Endothelial cell of umbilical vein (primary cell): ENCODE results near the gene EEFSEC. TPM values are rescaled to one million over a fixed set of nuclear protein-coding genes. Genes with fewer than 3 reads are reported as not detected.

Experiments used
- BruUV-seq: library from RNA; stranded (reverse); fragments of 400-500 nt; replicated peaks from 2 replicates; lab custom pipeline; 2021; lab: Mats Ljungman, UMichigan
- CTCF ChIA-PET: fragments of 300-600, 350-600 bp; sonication (Branson Sonifier 250); formaldehyde crosslinking; loops from one replicate; lab custom pipeline; 2021; ENCODE audit warnings: antibody characterized with exemption, inconsistent platforms; lab: Charles Lee
- POLR2A ChIA-PET: fragments of 300-600, 350-600 bp; sonication (Branson Sonifier 250); formaldehyde crosslinking; loops from one replicate; lab custom pipeline; 2021; ENCODE audit warnings: antibody characterized with exemption, inconsistent platforms; lab: Charles Lee
- DNase-seq: peaks from one replicate; pipeline ENCODE4 v3.0.0-alpha.2; 2011; ENCODE audit warnings: low read depth, low spot score
- FAIRE-seq: peaks from 2 replicates; lab custom pipeline; 2011; peaks lifted over from hg19 to GRCh38; lab: Jason Lieb, UNC
- H2AFZ ChIP-seq: 2 replicates; pipeline ENCODE4 v1.6.0; 2012; ENCODE audit warnings: low read depth, low read length, control low read depth, inconsistent platforms
- H3K27ac ChIP-seq: 2 replicates; pipeline ENCODE4 v1.5.1; 2011; ENCODE audit warnings: low read depth, mild to moderate bottlenecking, control low read depth, low read length, moderate library complexity; ENCODE audit not compliant: insufficient read depth
- H3K27me3 ChIP-seq, 2 experiments: 2 replicates each; pipeline versions ENCODE4 v1.6.0 to v1.6.1; 2011; ENCODE audit warnings: low read length in 2 of 2, mixed read lengths in 1 of 2; ENCODE audit not compliant: control insufficient read depth in 2 of 2, insufficient read depth in 2 of 2
- H3K36me3 ChIP-seq, 2 experiments: 2 replicates in 1 of 2; 3 replicates in 1 of 2; pipeline ENCODE4 v1.5.1; 2011; ENCODE audit warnings: low read length in 2 of 2, mild to moderate bottlenecking in 1 of 2, moderate library complexity in 1 of 2; ENCODE audit not compliant: control insufficient read depth in 2 of 2, insufficient read depth in 2 of 2; ENCODE audit errors: extremely low read depth in 1 of 2
- H3K4me1 ChIP-seq: 3 replicates; pipeline ENCODE4 v1.5.1; 2011; ENCODE audit warnings: mild to moderate bottlenecking, low read length; ENCODE audit not compliant: control insufficient read depth, insufficient read depth; ENCODE audit errors: extremely low read depth
- H3K4me2 ChIP-seq: 2 replicates; pipeline ENCODE4 v1.6.1; 2011; ENCODE audit warnings: low read length, control low read depth, mixed read lengths; ENCODE audit not compliant: insufficient read depth
- H3K4me3 ChIP-seq, 3 experiments: fragments of 200-600 bp in 1 of 3; sonication (generic), shearing (Covaris generic) in 1 of 3; replicated peaks in 1 of 3; 2 replicates each; pipeline ENCODE4 v1.5.1; 2011 to 2016; ENCODE audit warnings: control low read depth in 3 of 3, low read length in 3 of 3, mild to moderate bottlenecking in 2 of 3, inconsistent platforms in 1 of 3, low read depth in 1 of 3, moderate library complexity in 1 of 3; ENCODE audit not compliant: insufficient read depth in 1 of 3
- H3K79me2 ChIP-seq: 2 replicates; pipeline ENCODE4 v1.6.0; 2012; ENCODE audit warnings: low read length, inconsistent platforms; ENCODE audit not compliant: control insufficient read depth, insufficient read depth
- H3K9ac ChIP-seq: replicated peaks from 2 replicates; pipeline ENCODE3; 2011; ENCODE audit warnings: low read length, control low read depth; ENCODE audit not compliant: insufficient read depth; ENCODE audit errors: extremely low read depth
- H3K9me1 ChIP-seq: replicated peaks from 3 replicates; pipeline ENCODE4 v1.6.0; 2011; ENCODE audit warnings: mild to moderate bottlenecking, low read length; ENCODE audit not compliant: control insufficient read depth, insufficient read depth; ENCODE audit errors: extremely low read depth
- H3K9me3 ChIP-seq: replicated peaks from 2 replicates; pipeline ENCODE4 v1.5.1; 2012; ENCODE audit warnings: low read length, inconsistent platforms; ENCODE audit not compliant: control insufficient read depth, insufficient read depth
- H4K20me1 ChIP-seq: replicated peaks from 2 replicates; pipeline ENCODE3; 2011; ENCODE audit warnings: mild to moderate bottlenecking, low read length; ENCODE audit not compliant: control insufficient read depth, insufficient read depth; ENCODE audit errors: extremely low read depth
- EZH2 ChIP-seq: IDR thresholded peaks from 2 replicates; pipeline ENCODE4 v1.6.1; 2012; ENCODE audit warnings: borderline replicate concordance, low read depth, mild to moderate bottlenecking, moderate library complexity, low read length, inconsistent platforms; ENCODE audit not compliant: severe bottlenecking
- FOS ChIP-seq: IDR thresholded peaks from 2 replicates; pipeline ENCODE4 v1.6.1; 2011; ENCODE audit warnings: mild to moderate bottlenecking, low read length, moderate library complexity, borderline replicate concordance; ENCODE audit not compliant: insufficient read depth
- GATA2 ChIP-seq: IDR thresholded peaks from 2 replicates; pipeline ENCODE4 v1.7.0; 2011; ENCODE audit warnings: low read depth, mild to moderate bottlenecking, moderate library complexity, mixed read lengths, low read length; ENCODE audit not compliant: insufficient read length, insufficient read depth
- JUN ChIP-seq: IDR thresholded peaks from 2 replicates; pipeline ENCODE4 v1.6.1; 2011; ENCODE audit warnings: borderline replicate concordance, low read depth; ENCODE audit not compliant: insufficient read length, insufficient read depth
- MYC ChIP-seq: IDR thresholded peaks from one replicate; pipeline ENCODE4 v1.6.1; 2011; ENCODE audit warnings: mild to moderate bottlenecking, low read depth, low read length
- POLR2A ChIP-seq: IDR thresholded peaks from 2 replicates; pipeline ENCODE4 v1.6.1; 2012; ENCODE audit warnings: low read depth, mild to moderate bottlenecking, control low read depth, low read length
- POLR2AphosphoS5 ChIP-seq: IDR thresholded peaks from 2 replicates; pipeline ENCODE4 v1.6.1; 2012; ENCODE audit warnings: low read depth, mild to moderate bottlenecking, control low read depth, low read length, moderate library complexity; ENCODE audit not compliant: insufficient read depth
- dilution Hi-C: fragments of 300-500 bp; cut with MboI; formaldehyde crosslinking; loops from one replicate; pipeline ENCODE4 v1.15.0; 2019; ENCODE audit warnings: low sequenced_read_pairs; ENCODE audit not compliant: extremely low pct_ligation_motif_present
- intact Hi-C: fragments of 100-400 bp; cut with micrococcal nuclease; formaldehyde crosslinking; loops from one replicate; pipeline ENCODE4 v1.10.0; 2022
- polyA plus RNA-seq, 4 experiments: library from polyadenylated mRNA; depleted of rRNA in 3 of 4; stranded (reverse) in 3 of 4; unstranded in 1 of 4; fragments of >200 nt; gene quantifications; 2 replicates each; pipeline versions ENCODE4 v1.2.1 to v1.2.3, GENCODE V29; 2011 to 2012; ENCODE audit warnings: missing spikeins in 1 of 4
- total RNA-seq: library from RNA; stranded (reverse); gene quantifications from 2 replicates; pipeline ENCODE4 v1.2.3, GENCODE V29; 2021
- TF ChIP-seq, protein P1 (sequence below), 2 donors: IDR thresholded peaks; 1 replicate in 1 of 2; 2 replicates in 1 of 2; pipeline ENCODE4 v1.5.1; 2011; ENCODE audit warnings: low read length in 2 of 2, mild to moderate bottlenecking in 2 of 2, moderate library complexity in 2 of 2, control low read depth in 1 of 2, inconsistent platforms in 1 of 2, low read depth in 1 of 2; ENCODE audit not compliant: insufficient read depth in 1 of 2; ENCODE audit errors: extremely low read depth in 1 of 2
- TF ChIP-seq, protein P2 (sequence below): IDR thresholded peaks from 2 replicates; pipeline ENCODE4 v1.6.1; 2011; ENCODE audit not compliant: insufficient read depth, insufficient read length

The EEFSEC gene
- total and polyA plus RNA-seq, 2 donors (not counting 3 experiments of a cell fraction or from before 2014, with no cell fraction given) = 13.1 to 14.5 TPM

DNA sequence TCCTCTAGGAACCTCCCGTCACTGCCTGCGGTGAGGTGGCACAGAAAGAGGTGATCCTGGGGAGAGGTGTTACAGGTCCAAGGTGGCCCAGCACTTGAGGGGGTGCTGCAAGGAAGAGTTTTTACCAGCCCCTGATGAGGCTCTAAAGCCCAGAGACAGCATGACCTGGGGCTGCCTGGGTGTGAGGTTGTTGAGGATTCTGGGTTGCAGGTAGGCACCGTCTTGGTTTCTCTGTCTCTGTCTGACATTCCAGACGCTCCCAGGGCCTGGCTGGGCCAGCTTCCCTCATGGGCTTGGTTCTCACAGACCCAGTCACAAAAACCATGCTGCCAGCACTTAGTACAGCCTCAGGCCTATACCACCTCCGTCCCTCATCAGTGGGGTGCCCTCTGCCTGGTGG lies 282.3 kb downstream of the EEFSEC start:
- no peaks in the 10 kb centered on the region for H4K20me1 ChIP-seq
- dilution Hi-C loops = loop anchor here (25.0 kb wide), 1 partner anchor 152 kb away; no protein-coding TSS in a partner anchor
- H3K27me3 ChIP-seq = peaks cover 29 to 36% of the 10 kb centered on the region in 2 experiments
- no peak overlapping the region for H2AFZ ChIP-seq
- H3K9me3 ChIP-seq = no peaks in the 10 kb centered on the region
- no peaks in the 10 kb centered on the region for H3K36me3 ChIP-seq
- H3K4me2 ChIP-seq = no peak overlapping the region
- no peak for DNase-seq
- H3K27ac ChIP-seq = no peak overlapping the region
- H3K9me1 ChIP-seq = no peaks in the 10 kb centered on the region
- CTCF ChIA-PET = interaction anchor here (1.2 to 1.7 kb wide), 2 partner anchors 48 to 62 kb away, joined by 3 to 5 read pairs; no protein-coding TSS in a partner anchor
- POLR2A ChIA-PET = no interaction called here
- H3K4me3 ChIP-seq = no peak overlapping the region
- no peak overlapping the region for H3K9ac ChIP-seq
- no peak for TF ChIP-seq POLR2A
- H3K4me1 ChIP-seq = no peaks in the 10 kb centered on the region
- intact Hi-C loops = no loop called here
- no peaks in the 10 kb centered on the region for H3K79me2 ChIP-seq
- BruUV-seq = no TSS peak
- no peak for FAIRE-seq

DNA sequence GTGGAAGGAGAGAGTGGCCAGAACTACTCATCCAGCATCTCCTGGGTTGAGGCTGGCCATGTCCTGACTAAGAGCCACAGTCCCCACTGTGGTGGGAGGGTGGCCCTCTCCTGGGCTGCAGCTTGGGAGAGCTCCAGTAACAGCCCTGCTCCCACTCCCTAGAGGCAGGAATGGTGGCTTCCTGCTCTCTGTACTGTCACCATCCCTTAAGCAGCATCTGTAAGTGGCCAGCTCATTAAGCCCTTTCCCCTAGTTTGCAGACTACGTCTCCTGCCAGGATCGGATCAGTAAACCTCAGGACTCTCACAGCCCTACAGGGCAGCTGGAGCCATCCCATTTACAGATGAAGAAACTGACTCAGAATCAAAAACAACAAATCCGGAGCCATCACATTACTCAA lies 282.9 kb downstream of the EEFSEC start:
- no peaks in the 10 kb centered on the region for H3K4me1 ChIP-seq
- H3K4me3 ChIP-seq = no peak overlapping the region
- H3K79me2 ChIP-seq = no peaks in the 10 kb centered on the region
- H3K36me3 ChIP-seq = no peaks in the 10 kb centered on the region
- FAIRE-seq (no peak), DNase-seq (no peak)
- TF ChIP-seq POLR2A (no peak), POLR2AphosphoS5 (no peak), GATA2 (no peak), EZH2 (no peak), MYC (no peak), JUN (no peak), FOS (no peak)
- TF ChIP-seq, protein P1, sequence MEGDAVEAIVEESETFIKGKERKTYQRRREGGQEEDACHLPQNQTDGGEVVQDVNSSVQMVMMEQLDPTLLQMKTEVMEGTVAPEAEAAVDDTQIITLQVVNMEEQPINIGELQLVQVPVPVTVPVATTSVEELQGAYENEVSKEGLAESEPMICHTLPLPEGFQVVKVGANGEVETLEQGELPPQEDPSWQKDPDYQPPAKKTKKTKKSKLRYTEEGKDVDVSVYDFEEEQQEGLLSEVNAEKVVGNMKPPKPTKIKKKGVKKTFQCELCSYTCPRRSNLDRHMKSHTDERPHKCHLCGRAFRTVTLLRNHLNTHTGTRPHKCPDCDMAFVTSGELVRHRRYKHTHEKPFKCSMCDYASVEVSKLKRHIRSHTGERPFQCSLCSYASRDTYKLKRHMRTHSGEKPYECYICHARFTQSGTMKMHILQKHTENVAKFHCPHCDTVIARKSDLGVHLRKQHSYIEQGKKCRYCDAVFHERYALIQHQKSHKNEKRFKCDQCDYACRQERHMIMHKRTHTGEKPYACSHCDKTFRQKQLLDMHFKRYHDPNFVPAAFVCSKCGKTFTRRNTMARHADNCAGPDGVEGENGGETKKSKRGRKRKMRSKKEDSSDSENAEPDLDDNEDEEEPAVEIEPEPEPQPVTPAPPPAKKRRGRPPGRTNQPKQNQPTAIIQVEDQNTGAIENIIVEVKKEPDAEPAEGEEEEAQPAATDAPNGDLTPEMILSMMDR (IDR thresholded peaks at IDR 0.05; ENCODE audit: extremely low read depth in 1 of 2, insufficient read depth in 1 of 2, low read depth in 1 of 2, low read length in 2 of 2) = no peak
- TF ChIP-seq, protein P2, sequence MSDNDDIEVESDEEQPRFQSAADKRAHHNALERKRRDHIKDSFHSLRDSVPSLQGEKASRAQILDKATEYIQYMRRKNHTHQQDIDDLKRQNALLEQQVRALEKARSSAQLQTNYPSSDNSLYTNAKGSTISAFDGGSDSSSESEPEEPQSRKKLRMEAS = no peak
- no peaks in the 10 kb centered on the region for H3K9me1 ChIP-seq
- intact Hi-C loops (no loop called here), dilution Hi-C loops (loop anchor here (25.0 kb wide), 1 partner anchor 151 kb away; no protein-coding TSS in a partner anchor)
- H3K9ac ChIP-seq = no peak overlapping the region
- ChIA-PET POLR2A (no interaction called here), CTCF (interaction anchor here (1.2 to 1.7 kb wide), 2 partner anchors 47 to 61 kb away, joined by 3 to 5 read pairs; no protein-coding TSS in a partner anchor)
- H3K27ac ChIP-seq = no peak overlapping the region
- no peak overlapping the region for H3K4me2 ChIP-seq
- H3K27me3 ChIP-seq = peaks cover 29 to 36% of the 10 kb centered on the region in 2 experiments
- no TSS peak for BruUV-seq
- H2AFZ ChIP-seq = no peak overlapping the region
- no peaks in the 10 kb centered on the region for H3K9me3 ChIP-seq
- no peaks in the 10 kb centered on the region for H4K20me1 ChIP-seq
